Parathyroid adenoma (tissue), 2 donors: ENCODE measurements around the gene ACSM4.

Experiments used
- H2AFZ ChIP-seq: fragments of 300-600 bp; sonication (generic); one replicate; pipeline ENCODE4 v1.7.0; 2017; ENCODE audit warnings: antibody characterized with exemption, mild to moderate bottlenecking
- H3K27ac ChIP-seq: fragments of 300-600 bp; sonication (generic); one replicate; pipeline ENCODE4 v1.7.0; 2017
- H3K27me3 ChIP-seq: fragments of 300-600 bp; sonication (generic); one replicate; pipeline ENCODE4 v1.7.0; 2017; ENCODE audit warnings: low read length; ENCODE audit not compliant: control insufficient read depth, insufficient read depth
- H3K36me3 ChIP-seq: fragments of 300-600 bp; sonication (generic); one replicate; pipeline ENCODE4 v1.7.0; 2017; ENCODE audit warnings: low read length; ENCODE audit not compliant: control insufficient read depth, insufficient read depth
- H3K4me1 ChIP-seq: fragments of 300-600 bp; sonication (generic); one replicate; pipeline ENCODE4 v1.7.0; 2017; ENCODE audit warnings: control low read depth
- H3K4me2 ChIP-seq: fragments of 300-600 bp; sonication (generic); one replicate; pipeline ENCODE4 v1.7.0; 2017; ENCODE audit warnings: low read length
- H3K4me3 ChIP-seq: fragments of 300-600 bp; sonication (generic); one replicate; pipeline ENCODE4 v1.7.0; 2017; ENCODE audit warnings: low read depth, low read length
- H3K79me2 ChIP-seq: fragments of 300-600 bp; sonication (generic); one replicate; pipeline ENCODE4 v1.7.0; 2017; ENCODE audit warnings: control low read depth
- H3K9ac ChIP-seq: fragments of 300-600 bp; sonication (generic); one replicate; pipeline ENCODE4 v1.7.0; 2017; ENCODE audit warnings: mild to moderate bottlenecking
- H3K9me3 ChIP-seq: fragments of 300-600 bp; sonication (generic); one replicate; pipeline ENCODE4 v1.7.0; 2017; ENCODE audit warnings: low read length; ENCODE audit not compliant: control insufficient read depth
- CTCF ChIP-seq: fragments of 300-600 bp; sonication (generic); IDR thresholded peaks from one replicate; pipeline ENCODE4 v1.7.0; 2017; ENCODE audit warnings: antibody characterized with exemption, mild to moderate bottlenecking
- donor health status: primary hyperparathyroidism.

The ACSM4 gene

GRCh38 chr12:7303772-7304171 lies at the start of gene ACSM4:
Gene ACSM4 (plus strand): TSS chr12:7304072. CDS start chr12:7304332, 260 bp downstream.
- H3K79me2 ChIP-seq, result no peaks in the 10 kb centered on the region

GRCh38 chr12:7259060-7259459 lies 44.8 kb upstream of the ACSM4 start:
- H3K36me3 ChIP-seq, result no peaks in the 10 kb centered on the region
- no peak overlapping the region for H3K27ac ChIP-seq
- TF ChIP-seq CTCF, result no peak
- no peaks in the 10 kb centered on the region for H3K27me3 ChIP-seq
- H3K4me2 ChIP-seq, result no peak overlapping the region
- no peaks in the 10 kb centered on the region for H3K9me3 ChIP-seq
- no peak overlapping the region for H3K9ac ChIP-seq
- no peak overlapping the region for H3K4me3 ChIP-seq
- no peaks in the 10 kb centered on the region for H3K4me1 ChIP-seq
- no peak overlapping the region for H2AFZ ChIP-seq
- H3K79me2 ChIP-seq, result no peaks in the 10 kb centered on the region

More at GRCh38 chr12:7303772-7304171, at the start of gene ACSM4:
- Histone ChIP-seq H3K4me2 (no peak within 1 kb of the TSS), H2AFZ (no peak within 1 kb of the TSS), H3K4me3 (no peak within 1 kb of the TSS), H3K27ac (no peak within 1 kb of the TSS), H3K27me3 (peaks cover 2% of the 10 kb centered on the region), H3K4me1 (no peaks in the 10 kb centered on the region), H3K36me3 (no peaks in the 10 kb centered on the region), H3K9ac (no peak within 1 kb of the TSS), H3K9me3 (no peaks in the 10 kb centered on the region)
- TF ChIP-seq CTCF, result no peak

GRCh38 chr12:7264538-7264937 lies 39.3 kb upstream of the ACSM4 start:
- no peaks in the 10 kb centered on the region for H3K36me3 ChIP-seq
- no peak overlapping the region for H2AFZ ChIP-seq
- TF ChIP-seq CTCF, result no peak
- H3K79me2 ChIP-seq, result no peaks in the 10 kb centered on the region
- H3K27ac ChIP-seq, result no peak overlapping the region
- H3K9ac ChIP-seq, result no peak overlapping the region
- H3K4me2 ChIP-seq, result no peak overlapping the region
- no peaks in the 10 kb centered on the region for H3K4me1 ChIP-seq
- no peaks in the 10 kb centered on the region for H3K9me3 ChIP-seq
- H3K4me3 ChIP-seq, result no peak overlapping the region
- H3K27me3 ChIP-seq, result no peaks in the 10 kb centered on the region

- Histone ChIP-seq H3K9ac (no peak overlapping the region), H3K36me3 (no peaks in the 10 kb centered on the region), H3K4me3 (no peak overlapping the region), H2AFZ (no peak overlapping the region), H3K4me2 (no peak overlapping the region), H3K27ac (no peak overlapping the region), H3K4me1 (no peaks in the 10 kb centered on the region), H3K9me3 (no peaks in the 10 kb centered on the region), H3K27me3 (no peaks in the 10 kb centered on the region), H3K79me2 (no peaks in the 10 kb centered on the region)
- no peak for TF ChIP-seq CTCF
Measured at GRCh38 chr12:7265251-7265650, 38.6 kb upstream of the ACSM4 start.

GRCh38 chr12:7269273-7269672 lies 34.6 kb upstream of the ACSM4 start:
- no peak overlapping the region for H3K4me3 ChIP-seq
- no peaks in the 10 kb centered on the region for H3K4me1 ChIP-seq
- no peaks in the 10 kb centered on the region for H3K79me2 ChIP-seq
- H3K4me2 ChIP-seq, result no peak overlapping the region
- no peak overlapping the region for H3K9ac ChIP-seq
- H3K36me3 ChIP-seq, result no peaks in the 10 kb centered on the region
- H3K9me3 ChIP-seq, result no peaks in the 10 kb centered on the region
- TF ChIP-seq CTCF, result no peak
- H2AFZ ChIP-seq, result no peak overlapping the region
- H3K27ac ChIP-seq, result no peak overlapping the region
- H3K27me3 ChIP-seq, result no peaks in the 10 kb centered on the region
